Neural cell (in vitro differentiated cells): ENCODE results near the gene PLA2G2F. TPM values are rescaled to one million over a fixed set of nuclear protein-coding genes. Genes with fewer than 3 reads are reported as not detected.

Source experiments
- H2AFZ ChIP-seq: fragments of 200-600, 300-800 bp; sonication (generic), shearing (Covaris generic); 2 replicates; pipeline ENCODE4 v1.6.0; 2014; ENCODE audit warnings: low read depth, mild to moderate bottlenecking, antibody characterized with exemption, low read length, moderate library complexity
- H3F3A ChIP-seq: fragments of 200-600 bp; shearing (Covaris generic); 2 replicates; pipeline ENCODE4 v1.6.1; 2016; ENCODE audit warnings: mild to moderate bottlenecking, moderate library complexity, mixed read lengths, antibody characterized with exemption, low read length; ENCODE audit not compliant: insufficient read depth, poor library complexity, severe bottlenecking
- H3K27ac ChIP-seq: fragments of 200-600, 300-800 bp; sonication (generic), shearing (Covaris generic); 2 replicates; pipeline ENCODE4 v1.5.1; 2014; ENCODE audit warnings: mild to moderate bottlenecking, low read length, moderate library complexity
- H3K27me3 ChIP-seq: fragments of 300-800, 200-600 bp; sonication (generic), shearing (Covaris generic); 2 replicates; pipeline ENCODE4 v1.6.0; 2014; ENCODE audit warnings: mild to moderate bottlenecking, low read depth, low read length, moderate library complexity; ENCODE audit not compliant: insufficient read depth
- H3K36me3 ChIP-seq: fragments of 300-800, 200-600 bp; sonication (generic), shearing (Covaris generic); 2 replicates; pipeline ENCODE4 v1.5.1; 2014; ENCODE audit warnings: mild to moderate bottlenecking, antibody characterized with exemption, low read length, moderate library complexity; ENCODE audit not compliant: insufficient read depth
- H3K4me2 ChIP-seq: fragments of 300-800, 200-600 bp; sonication (generic), shearing (Covaris generic); 2 replicates; pipeline ENCODE4 v1.6.0; 2014; ENCODE audit warnings: mild to moderate bottlenecking, low read length
- H3K4me3 ChIP-seq: fragments of 300-800, 200-600 bp; sonication (generic), shearing (Covaris generic); 2 replicates; pipeline ENCODE4 v1.5.1; 2014; ENCODE audit warnings: mild to moderate bottlenecking, low read length, moderate library complexity
- H3K79me2 ChIP-seq: fragments of 200-600 bp; shearing (Covaris generic); replicated peaks from 2 replicates; pipeline ENCODE4 v1.6.0; 2014; ENCODE audit warnings: mild to moderate bottlenecking, low read length, moderate library complexity; ENCODE audit not compliant: insufficient read depth
- H3K9ac ChIP-seq: fragments of 300-800, 200-600 bp; sonication (generic), shearing (Covaris generic); 2 replicates; pipeline ENCODE4 v1.6.1; 2016; ENCODE audit warnings: mild to moderate bottlenecking, low read length, mixed read lengths
- H3K9me2 ChIP-seq: fragments of 200-600 bp; shearing (Covaris generic); 2 replicates; pipeline ENCODE4 v1.6.1; 2016; ENCODE audit warnings: mild to moderate bottlenecking, low read length, mixed read lengths; ENCODE audit not compliant: insufficient read depth
- H3K9me3 ChIP-seq: fragments of 200-600, 300-800 bp; sonication (generic), shearing (Covaris generic); 2 replicates; pipeline ENCODE4 v1.6.1; 2016; ENCODE audit warnings: mild to moderate bottlenecking, mixed run types, low read length, moderate library complexity, mixed read lengths
- H4K20me1 ChIP-seq: fragments of 200-600 bp; shearing (Covaris generic); 2 replicates; pipeline ENCODE4 v1.6.1; 2016; ENCODE audit warnings: mild to moderate bottlenecking, mixed run types; ENCODE audit not compliant: insufficient read depth
- CTCF ChIP-seq: fragments of 450-650 bp; IDR thresholded peaks from 2 replicates; pipeline ENCODE4 v1.5.1; 2014; ENCODE audit warnings: antibody characterized with exemption, mild to moderate bottlenecking, moderate library complexity; ENCODE audit not compliant: poor library complexity, severe bottlenecking
- EP300 ChIP-seq: fragments of 450-650 bp; conservative IDR thresholded peaks from 2 replicates; pipeline ENCODE4 v1.6.1; 2014; ENCODE audit warnings: antibody characterized with exemption, mild to moderate bottlenecking, moderate library complexity; ENCODE audit not compliant: poor library complexity, severe bottlenecking
- EZH2 ChIP-seq: fragments of 200-600, 300-800 bp; shearing (Covaris generic), sonication (generic); IDR thresholded peaks from 2 replicates; pipeline ENCODE4 v1.6.1; 2014; ENCODE audit warnings: antibody characterized with exemption, low read length, borderline replicate concordance, mild to moderate bottlenecking; ENCODE audit not compliant: insufficient read depth, poor library complexity, severe bottlenecking
- MXI1 ChIP-seq: fragments of 450-650 bp; conservative IDR thresholded peaks from 2 replicates; pipeline ENCODE4 v1.6.1; 2014; ENCODE audit warnings: antibody characterized with exemption, mild to moderate bottlenecking; ENCODE audit not compliant: poor library complexity, severe bottlenecking
- POLR2AphosphoS5 ChIP-seq: IDR thresholded peaks from 2 replicates; pipeline ENCODE4 v1.6.1; 2012
- RAD21 ChIP-seq: fragments of 450-650 bp; conservative IDR thresholded peaks from 2 replicates; pipeline ENCODE4 v1.6.1; 2014; ENCODE audit warnings: antibody characterized with exemption, mild to moderate bottlenecking, moderate library complexity
- REST ChIP-seq: IDR thresholded peaks from 2 replicates; pipeline ENCODE4 v1.6.1; 2012; ENCODE audit warnings: borderline replicate concordance
- SMC3 ChIP-seq: fragments of 450-650 bp; conservative IDR thresholded peaks from 2 replicates; pipeline ENCODE4 v1.6.1; 2014; ENCODE audit warnings: antibody characterized with exemption, mild to moderate bottlenecking, moderate library complexity; ENCODE audit not compliant: poor library complexity
- TAF1 ChIP-seq: IDR thresholded peaks from 2 replicates; pipeline ENCODE4 v1.6.1; 2012; ENCODE audit warnings: low read depth
- polyA plus RNA-seq: library from polyadenylated mRNA; depleted of rRNA; stranded (reverse); fragments of >200 nt; gene quantifications from 2 replicates; pipeline ENCODE4 v1.2.3, GENCODE V29; 2014

Gene PLA2G2F
- polyA plus RNA-seq, 1 donor from 2014 or later = not detected

DNA sequence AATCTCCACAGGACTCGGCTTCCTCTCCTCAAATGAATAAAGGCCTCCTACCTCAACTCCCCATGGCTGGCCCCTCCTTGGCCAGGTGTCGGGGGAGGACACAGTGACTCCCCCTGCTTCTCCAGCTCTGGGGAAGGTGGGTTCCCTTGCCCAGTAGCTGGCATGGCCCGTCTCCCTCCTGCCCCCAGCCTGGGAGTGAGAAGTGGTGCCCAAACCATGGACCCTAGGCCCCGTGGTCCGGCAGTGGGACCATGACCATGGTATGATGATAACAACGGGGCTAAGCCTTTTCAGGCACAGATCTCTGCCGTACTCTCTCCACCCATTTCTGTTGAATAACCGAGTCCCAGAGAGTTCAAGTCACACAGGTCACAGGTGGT lies 11.2 kb downstream of the PLA2G2F start:
- Histone ChIP-seq H3K79me2 (no peaks in the 10 kb centered on the region), H2AFZ (no peak overlapping the region), H3F3A (no peaks in the 10 kb centered on the region), H3K27me3 (no peaks in the 10 kb centered on the region), H3K9me3 (no peaks in the 10 kb centered on the region), H3K4me3 (no peak overlapping the region), H3K9me2 (no peaks in the 10 kb centered on the region), H3K27ac (no peak overlapping the region), H3K4me2 (no peak overlapping the region), H3K9ac (no peak overlapping the region), H4K20me1 (no peaks in the 10 kb centered on the region), H3K36me3 (no peaks in the 10 kb centered on the region)
- no peak for TF ChIP-seq POLR2AphosphoS5
- no peak for TF ChIP-seq EZH2
- TF ChIP-seq TAF1 = no peak
- no peak for TF ChIP-seq RAD21
- TF ChIP-seq REST = no peak
- no peak for TF ChIP-seq EP300
- no peak for TF ChIP-seq CTCF
- no peak for TF ChIP-seq SMC3
- TF ChIP-seq MXI1 = no peak

GRCh38 chr1:20150969-20151368 lies 11.8 kb downstream of the PLA2G2F start:
- TF ChIP-seq MXI1 (no peak), RAD21 (no peak), REST (no peak), TAF1 (no peak)
- Histone ChIP-seq H3K27me3 (no peaks in the 10 kb centered on the region), H3K4me2 (no peak overlapping the region), H2AFZ (no peak overlapping the region), H3K4me3 (no peak overlapping the region), H3F3A (no peaks in the 10 kb centered on the region), H3K27ac (no peak overlapping the region), H3K9me2 (no peaks in the 10 kb centered on the region), H3K9me3 (no peaks in the 10 kb centered on the region), H3K9ac (no peak overlapping the region), H3K36me3 (no peaks in the 10 kb centered on the region), H4K20me1 (no peaks in the 10 kb centered on the region), H3K79me2 (no peaks in the 10 kb centered on the region)
